GM21529 (cell line): Measurements from ENCODE around the gene MCMBP.
A peak's percentile ranks its signal among the peaks of the same experiment; 100 is the strongest.
"Not testable (repeated sequence)": the region's sequence is repeated elsewhere in the genome, so short reads cannot be mapped to it uniquely, and the experiment has no call there.

ENCODE experiments used
- ATAC-seq: cut with Tn5 transposase; IDR thresholded peaks from one replicate; pipeline ENCODE4 v1.9.1; 2021; ENCODE audit not compliant: unreplicated experiment

Gene MCMBP

DNA sequence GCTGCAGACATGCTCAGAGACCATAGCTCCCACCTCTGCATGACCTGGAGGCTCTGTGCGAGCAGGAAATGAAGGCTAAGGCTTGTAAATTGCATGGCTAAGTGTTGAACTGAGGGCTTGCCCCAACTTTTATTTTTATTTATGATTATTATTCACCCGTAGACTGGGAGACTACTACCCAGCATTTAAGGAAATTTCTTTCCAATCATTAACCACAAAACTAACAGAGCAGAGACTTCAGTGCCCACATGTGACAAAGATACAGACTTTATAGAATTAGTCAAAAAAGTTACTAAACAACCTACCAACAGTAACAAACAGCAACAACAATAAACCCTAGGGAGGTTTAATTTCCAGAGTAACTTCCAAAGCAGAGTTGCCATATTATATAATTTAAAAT is 39.7 kb downstream of the MCMBP start:
- ATAC-seq: no peak

DNA sequence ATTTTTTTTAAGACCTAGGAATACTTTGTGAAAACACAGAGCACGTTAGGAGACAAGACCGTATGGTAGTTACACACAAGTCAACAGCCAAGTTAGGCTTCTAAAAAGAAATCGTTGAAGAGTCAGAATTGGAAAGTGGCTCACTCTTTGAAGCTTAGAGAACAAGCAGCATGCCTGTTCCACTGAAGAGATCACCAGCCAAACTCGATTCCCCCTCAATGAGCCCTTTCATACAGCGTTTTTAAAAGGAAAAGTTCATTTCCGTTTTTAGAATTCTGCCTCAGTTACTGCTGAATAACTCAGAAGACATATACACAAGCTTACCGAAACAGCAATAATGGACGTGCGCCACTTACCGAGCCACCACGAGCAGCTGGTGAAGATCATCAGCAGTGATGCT is 41.0 kb downstream of the MCMBP start:
- ATAC-seq: no peak

DNA sequence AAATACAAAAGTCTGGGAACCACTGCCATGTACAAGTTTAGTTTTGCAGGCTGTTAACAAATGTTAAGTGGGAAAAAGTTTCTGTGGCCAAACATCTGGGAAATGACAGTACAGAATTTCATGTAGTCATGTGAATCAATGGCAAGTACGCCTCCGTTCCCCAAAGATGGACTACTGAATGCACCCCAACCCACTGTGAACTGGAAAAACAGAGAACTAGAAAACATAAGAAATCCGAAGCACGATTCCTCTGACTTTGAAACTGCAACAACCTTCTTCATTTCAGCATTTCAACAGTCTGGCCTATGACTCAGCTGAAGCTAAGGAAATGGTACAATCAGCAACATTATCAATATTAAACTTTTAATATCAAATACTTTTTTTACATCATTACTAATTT is 41.8 kb downstream of the MCMBP start:
- no peak for ATAC-seq

DNA sequence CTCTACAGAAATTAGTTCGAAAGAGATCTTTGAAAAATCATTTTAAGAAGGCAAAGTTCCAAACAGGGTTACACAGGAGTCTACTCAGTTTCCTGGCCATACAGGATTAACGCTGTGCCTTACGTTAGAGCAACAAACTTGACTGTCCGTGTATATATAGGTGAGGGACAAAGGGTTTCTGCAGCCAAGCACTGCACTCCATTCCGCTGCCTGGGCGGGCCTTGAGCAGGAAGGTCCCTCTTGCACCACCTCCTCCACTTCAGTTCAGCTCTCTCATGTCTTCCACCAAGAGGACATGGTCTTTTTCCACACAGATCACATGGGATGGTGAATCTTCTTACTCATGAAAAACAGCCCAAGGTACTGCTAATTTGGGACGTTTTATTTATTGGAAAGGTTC is 43.2 kb downstream of the MCMBP start:
- ATAC-seq: no peak

DNA sequence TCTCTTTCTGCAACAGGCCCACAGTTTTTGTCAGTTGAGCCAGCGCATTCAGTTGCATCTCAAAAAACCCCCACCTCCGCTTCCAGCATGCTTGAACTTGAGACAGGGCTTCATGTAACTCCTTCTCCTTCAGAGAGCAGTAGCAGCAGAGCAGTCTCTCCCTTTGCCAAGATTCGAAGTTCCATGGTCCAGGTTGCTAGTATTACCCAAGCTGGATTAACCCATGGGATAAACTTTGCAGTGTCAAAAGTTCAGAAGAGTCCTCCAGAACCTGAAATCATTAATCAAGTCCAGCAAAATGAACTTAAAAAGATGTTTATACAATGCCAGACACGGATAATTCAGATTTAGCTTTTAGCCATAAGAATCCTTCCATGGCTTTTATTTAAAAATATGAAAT is 45.2 kb downstream of the MCMBP start:
- ATAC-seq: no peak

DNA sequence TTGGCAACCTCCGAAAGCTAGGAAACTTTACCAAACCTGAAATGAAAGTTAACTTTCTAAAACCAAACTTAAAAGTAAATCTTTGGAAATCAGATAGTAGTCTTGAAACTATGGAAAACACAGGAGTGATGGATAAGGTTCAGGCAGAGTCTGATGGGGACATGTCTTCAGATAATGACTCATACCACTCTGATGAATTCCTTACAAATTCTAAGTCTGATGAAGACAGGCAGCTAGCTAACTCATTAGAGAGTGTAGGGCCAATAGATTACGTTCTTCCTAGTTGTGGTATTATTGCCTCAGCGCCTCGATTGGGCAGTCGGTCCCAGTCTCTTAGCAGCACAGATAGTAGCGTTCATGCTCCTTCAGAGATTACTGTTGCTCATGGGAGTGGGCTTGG is 45.9 kb downstream of the MCMBP start:
- ATAC-seq: no peak

DNA sequence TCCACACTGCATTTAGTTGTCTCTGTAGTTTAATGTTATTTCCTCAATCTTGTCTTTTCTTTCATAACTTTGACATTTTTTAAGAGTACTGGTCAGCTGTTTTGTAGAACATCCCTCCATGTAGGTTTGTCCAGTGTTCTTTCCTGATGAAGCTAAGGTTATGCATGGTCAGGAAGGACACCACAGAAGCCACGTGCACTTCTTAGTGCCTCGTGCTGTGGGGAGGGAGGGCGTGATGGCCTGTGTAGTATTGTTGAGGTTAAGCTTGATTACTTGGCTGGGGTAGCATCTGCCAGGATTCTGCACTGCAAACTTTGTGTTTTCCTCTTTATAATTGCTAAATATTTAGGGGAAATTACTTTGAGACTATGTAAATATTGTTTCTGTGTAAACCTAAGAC is 48.3 kb downstream of the MCMBP start:
- no peak for ATAC-seq

DNA sequence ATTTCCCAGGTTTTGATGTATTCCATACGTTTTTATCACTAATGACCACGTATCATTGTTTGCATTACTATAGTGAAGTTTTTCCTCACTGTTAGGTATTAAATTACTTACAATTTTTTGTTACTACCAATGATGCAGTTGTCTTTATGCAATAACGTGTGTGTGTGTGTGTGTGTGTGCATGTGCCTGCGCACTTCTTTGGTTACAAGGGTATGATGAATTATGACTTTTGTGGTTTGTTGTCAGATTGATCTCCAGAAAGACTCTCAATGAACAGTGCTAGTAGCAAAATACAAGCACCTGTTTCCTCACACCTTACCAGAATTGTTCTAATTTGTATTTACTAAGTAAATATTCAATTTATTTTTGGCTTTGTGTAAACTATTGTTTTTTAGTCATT is 51.5 kb downstream of the MCMBP start:
- no peak for ATAC-seq

DNA sequence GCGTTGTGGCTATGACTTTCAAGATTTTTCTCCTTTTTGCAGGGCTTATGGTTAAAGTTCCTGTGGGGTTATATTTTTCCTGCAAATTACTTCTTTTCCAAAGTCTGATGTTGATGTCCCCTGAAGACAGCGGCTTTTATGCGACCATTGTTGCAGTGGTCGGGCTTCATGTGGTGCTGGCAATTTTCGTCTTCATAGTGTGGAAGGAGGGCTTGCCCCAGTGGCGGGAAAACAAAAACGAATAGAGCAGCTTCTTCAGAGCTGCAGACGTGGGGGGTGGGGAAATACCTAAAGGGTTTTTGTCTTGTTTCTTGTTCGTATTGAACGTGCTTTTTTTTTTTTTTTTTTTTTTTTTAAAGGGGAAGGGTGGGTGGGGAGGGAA is 53.8 kb downstream of the MCMBP start:
- no peak for ATAC-seq

DNA sequence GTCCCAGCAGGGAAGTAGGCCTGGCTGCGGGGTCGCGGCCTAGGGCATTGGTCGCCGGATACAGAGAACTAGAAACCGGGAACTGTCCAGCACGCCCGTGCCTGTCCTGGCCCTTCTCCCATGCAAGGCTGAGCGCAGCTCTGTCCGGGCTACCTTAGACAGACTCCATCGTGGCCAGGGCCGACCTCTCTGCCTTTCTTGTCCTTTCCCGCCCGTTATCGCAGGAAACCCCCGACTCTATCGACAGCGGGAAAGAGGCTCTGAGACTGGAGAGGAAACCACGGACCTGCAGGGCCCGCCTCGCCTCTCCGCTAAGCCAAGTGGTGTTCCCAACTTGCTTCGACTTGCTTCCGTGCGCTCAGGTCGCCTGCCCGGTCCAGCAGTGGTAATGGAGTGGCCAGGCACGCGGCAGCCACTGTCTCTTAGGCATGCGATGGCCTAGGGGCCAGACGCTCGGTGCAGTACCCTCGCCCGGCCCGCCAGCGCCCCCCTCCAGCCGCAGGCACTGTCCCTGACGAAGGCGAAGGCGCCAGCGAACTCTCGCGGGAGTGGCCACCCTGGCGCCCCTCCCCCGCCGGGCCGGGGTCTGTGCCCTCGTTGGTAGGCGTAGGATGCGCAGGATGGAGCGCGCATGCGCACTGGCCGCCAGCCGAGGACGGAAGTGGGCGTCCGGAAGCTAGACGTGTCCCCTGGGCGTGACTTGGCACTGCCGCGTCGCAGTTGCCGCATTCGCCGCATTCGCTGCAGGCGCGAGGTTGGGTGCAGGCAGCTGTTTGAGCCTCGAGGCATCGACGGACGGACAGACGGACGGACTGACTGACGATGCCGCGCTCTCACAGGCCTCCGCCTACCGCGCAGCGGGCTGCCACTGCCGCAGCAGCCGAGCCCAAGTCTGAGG is 54.4 kb downstream of the MCMBP start:
- ATAC-seq: no peak

DNA sequence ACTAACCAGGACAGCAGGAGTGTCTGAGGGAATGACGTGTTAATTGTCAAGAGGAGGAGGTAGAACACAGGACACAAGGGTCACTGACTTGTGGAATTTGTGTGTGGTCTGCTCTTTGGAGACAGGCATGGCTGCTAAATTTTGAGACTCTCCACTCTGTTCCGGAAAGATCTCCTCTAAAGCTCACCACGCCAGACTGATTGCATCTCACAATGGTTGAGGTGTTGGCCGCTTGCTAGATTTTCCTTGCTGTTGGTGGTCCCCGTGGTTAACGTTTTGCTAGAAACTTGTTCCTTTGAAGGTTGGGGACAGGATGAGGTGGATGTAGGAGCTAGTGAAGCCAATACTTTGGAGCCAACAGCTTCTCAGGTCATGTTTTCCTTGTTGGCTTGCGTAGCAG is 57.0 kb downstream of the MCMBP start:
- ATAC-seq: no peak

DNA sequence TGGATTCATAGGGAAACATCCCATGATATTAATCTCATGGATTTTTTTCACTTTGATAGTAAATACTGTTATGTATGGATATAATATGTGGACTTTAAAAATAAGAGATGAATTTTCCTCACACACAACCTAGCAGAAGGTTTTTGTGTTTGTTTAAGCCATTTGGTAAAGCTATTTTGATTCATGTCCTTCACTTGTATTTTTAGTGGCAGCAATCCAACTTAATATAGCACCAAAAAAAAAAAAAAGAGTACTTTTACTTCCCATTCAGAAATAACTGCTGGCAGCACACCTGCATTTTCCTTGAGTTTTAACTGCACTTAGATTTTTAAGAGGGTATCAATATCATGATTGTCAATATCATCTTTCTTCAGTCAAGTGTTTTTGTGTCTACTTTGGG is 60.0 kb downstream of the MCMBP start:
- no peak for ATAC-seq

DNA sequence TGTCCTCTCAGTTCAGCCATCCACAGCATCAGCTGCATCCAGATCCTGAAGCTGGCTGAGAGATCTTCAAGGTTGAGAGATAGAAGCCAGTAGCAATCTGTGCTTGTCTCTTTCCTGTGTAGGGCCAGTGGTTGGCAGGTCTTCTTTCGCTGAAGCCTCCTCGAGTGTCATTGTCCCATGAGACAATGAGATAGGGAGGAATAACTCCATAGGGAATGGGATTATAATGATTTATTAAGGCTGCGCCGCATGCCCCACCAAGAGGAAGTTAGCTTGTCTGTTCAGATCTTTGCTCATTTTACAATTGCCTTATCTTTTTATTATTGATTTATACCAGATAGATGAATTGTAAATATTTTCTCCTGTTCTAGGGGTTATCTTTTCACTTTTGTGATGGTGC is 61.5 kb downstream of the MCMBP start:
- no peak for ATAC-seq

DNA sequence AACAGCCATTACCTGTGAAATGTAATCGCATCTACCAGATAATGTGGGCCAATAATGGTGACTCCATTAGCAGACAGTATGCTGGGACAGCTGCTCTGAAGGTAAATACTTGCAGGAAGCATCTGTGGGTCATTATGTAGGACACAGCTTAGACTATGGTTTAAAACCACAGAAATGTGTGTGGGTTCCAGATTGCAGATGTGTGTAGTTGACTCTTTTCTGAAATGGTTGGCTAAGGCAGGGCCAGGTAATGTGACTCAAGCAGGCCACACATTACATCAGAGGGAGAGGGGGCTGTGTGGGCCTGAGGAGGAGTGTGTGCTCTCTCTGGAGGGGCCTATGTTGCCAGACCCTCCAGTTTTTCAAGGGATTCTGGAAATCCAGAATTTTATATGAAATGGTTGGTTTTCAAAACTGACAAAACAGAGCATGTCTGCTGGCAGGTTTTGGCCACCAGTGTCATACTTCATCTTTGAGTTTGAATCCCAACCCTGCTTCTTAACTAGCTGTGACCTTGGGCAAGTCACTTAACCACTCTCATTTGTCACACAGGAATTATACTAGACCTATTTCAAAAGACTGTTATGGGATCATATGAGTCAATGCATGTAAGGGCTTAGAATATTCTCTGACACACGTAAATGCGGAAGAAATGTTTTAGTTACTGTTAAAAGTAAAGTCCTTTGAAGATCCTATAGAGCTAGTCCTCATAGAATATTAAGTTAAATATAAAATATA is 64.5 kb downstream of the MCMBP start:
- peak; percentile 78 for ATAC-seq

DNA sequence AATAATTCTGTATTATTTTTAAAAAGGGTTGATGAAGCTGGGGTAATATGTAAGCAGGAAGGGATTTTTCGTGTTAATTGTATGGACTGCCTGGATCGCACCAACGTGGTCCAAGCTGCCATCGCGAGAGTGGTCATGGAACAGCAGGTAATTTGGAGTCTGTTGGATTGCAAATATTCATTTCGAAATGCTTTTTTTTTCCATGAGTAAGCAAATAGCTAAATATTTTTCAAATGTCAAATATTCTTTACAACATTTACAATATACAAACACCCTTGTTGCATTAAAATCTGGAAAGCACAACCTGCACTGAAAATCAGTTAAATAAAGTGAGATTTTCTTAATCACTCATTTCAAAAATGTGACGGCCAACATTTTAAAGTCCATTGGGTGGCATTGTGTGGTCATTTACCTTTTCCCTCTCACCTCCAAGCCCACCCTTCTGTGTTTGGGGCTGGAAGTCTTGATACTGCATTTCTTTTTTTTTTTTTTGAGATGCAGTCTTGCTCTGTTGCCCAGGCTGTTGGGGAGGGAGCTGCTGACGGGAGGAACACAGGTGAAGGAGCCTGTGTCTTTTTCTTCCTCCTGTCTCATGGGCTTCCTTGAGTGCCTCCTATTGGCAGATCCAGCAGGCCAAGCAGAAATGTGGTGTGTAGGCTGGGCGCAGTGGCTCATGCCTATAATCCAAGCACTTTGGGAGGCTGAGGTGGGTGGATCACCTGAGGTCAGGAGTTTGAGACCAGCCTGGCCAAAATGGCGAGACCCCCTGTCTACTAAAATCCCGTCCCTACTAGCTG is 66.1 kb downstream of the MCMBP start:
- ATAC-seq: no peak

DNA sequence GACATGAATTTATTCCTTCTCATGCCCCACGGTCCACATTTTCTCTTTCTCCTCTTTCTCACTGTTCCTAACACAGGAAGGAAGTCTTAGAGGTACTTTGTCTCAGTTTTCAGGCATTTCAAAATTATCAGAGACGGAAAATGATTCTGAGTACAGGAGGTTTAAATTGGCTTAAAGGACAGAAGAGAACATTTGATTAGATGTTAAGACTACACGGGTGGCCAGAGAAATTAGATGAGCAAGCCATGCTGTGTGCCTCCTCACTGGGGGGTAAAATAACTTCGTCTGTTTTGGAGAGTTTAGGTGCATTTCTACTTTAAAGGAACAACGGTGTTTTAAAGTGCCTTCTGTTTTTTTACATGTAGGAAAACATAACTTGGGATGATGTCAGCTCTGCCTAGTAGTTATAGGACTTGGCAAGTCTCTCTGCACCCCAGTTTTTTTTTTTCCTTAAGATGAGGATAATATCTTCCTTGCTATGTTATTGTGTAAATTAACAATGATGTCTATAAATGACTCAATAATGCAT is 66.9 kb downstream of the MCMBP start:
- ATAC-seq: no peak

DNA sequence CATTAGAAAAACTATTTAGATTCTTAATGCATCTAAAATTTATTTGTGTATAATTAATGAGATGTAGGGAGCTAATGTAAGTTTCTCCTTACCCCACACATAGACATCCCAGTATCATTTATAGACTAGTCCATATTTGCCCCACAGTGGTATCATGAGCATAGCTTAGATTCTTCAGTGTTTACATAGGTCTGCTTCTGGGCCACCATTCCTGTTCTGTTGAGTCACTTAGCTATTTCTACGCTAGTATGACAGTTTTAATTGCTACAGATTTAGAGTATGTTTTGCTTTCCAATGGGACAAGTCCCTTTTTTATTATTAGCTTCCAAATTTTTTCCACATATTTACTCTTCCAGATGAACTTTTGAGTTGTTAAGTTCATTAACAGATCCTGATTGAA is 69.4 kb downstream of the MCMBP start:
- no peak for ATAC-seq

DNA sequence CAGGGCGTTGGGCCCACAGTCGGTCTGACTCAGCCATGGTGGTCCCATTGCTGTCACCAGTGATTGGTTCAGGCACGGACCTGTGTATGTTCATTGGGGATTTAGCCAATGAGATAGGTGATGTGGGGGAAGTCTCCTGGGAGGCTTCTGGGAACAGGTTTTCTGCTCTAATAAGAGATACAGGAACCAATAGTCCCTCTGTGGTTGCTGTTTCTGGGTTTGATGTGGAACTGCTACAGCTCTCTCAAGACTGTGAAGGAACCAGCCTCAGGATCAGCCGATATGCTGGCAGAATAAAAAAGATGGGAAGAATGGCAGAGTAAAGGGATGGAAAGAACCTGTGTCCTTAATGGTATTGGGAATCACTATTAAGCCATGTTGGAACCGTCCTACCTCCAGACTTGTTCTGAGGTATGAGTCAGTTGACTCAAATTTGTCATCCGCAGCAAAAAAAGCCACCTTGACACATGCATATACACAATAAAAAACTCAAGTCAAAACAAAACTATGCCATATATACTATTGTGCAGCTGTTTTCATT is 70.6 kb downstream of the MCMBP start:
- ATAC-seq: peak; percentile 80

DNA sequence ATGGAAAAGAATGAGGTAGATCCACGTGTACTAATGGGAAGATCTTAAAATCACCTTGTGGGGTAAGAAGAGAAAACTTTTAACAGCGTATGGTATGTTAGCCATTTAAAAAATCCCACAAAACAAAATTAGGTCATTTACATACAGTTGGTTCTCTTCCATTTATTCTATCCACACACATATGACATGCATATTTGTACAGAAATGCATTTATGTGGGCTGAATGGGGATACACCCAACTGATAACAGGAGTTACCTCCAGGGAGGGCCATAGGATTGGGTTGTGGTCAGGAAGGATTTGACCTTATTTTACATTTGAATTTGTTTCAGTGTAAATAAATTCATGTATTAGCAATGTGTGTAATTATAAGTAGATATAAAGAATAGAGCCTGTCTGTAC is 71.5 kb downstream of the MCMBP start:
- no peak for ATAC-seq

DNA sequence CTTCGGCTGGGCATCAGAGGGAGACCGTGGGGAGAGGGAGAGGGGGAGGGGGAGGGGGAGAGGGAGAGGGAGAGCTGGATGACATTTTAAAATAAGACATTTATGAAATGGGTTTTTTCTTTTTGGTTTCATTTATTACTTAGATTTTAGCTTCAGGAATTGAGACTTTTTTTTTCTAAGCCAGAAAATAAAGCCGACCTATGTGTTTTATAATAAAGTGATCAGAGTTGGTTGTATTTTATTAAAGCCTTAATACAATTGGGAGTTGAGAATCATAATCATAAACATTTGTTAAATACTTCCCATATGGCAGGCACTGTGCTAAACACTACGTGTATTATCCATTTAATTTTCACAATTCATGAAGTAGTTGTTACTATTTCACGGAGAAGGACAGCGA is 76.6 kb downstream of the MCMBP start:
- no peak for ATAC-seq

DNA sequence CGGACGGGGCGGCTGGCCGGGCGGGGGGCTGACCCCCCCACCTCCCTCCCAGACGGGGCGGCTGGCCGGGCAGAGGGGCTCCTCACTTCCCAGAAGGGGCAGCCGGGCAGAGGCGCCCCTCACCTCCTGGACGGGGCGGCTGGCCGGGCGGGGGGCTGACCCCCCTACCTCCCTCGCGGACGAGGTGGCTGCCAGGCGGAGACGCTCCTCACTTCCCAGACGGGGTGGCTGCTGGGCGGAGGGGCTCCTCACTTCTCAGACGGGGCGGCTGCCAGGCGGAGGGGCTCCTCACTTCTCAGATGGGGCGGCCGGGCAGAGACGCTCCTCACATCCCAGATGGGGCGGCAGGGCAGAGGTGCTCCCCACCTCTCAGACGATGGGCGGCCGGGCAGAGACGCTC is 77.5 kb downstream of the MCMBP start:
- ATAC-seq: not testable (repeated sequence)
